CD1c-positive myeloid dendritic cell (primary cell): Measurements from ENCODE around the gene LGALS12.
"Not testable (repeated sequence)": the region's sequence is repeated elsewhere in the genome, so short reads cannot be mapped to it uniquely, and the experiment has no call there.

ENCODE experiments used
- DNase-seq: peaks from one replicate; pipeline ENCODE4 v3.0.0-alpha.2; 2016; ENCODE audit errors: extremely low spot score

Gene LGALS12

GRCh38 chr11:63504933-63505586 is 824 bp upstream of the LGALS12 start:
- DNase-seq = no peak

- no peak for DNase-seq
These were observed 992 bp downstream of the LGALS12 start for GRCh38 chr11:63506876-63507275.

DNA sequence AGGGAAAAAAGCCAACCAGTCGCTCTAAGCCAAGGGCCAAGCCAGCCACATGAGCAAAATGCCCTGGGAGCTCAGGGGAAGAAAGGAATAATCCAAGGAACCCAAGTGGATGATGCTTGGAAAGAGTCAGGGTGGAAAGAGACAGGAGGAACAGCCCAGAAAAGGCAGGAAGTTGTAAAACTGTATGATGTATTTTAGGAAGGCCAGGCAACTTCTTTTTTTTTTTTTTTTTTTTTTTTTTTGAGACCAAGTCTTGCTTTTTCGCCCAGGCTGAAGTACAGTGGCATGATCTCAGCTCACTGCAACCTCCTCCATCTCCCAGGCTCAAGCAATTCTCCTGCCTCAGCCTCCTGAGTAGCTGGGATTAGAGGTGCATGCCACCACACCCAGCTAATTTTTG is 1.6 kb downstream of the LGALS12 start:
- no peak for DNase-seq

DNA sequence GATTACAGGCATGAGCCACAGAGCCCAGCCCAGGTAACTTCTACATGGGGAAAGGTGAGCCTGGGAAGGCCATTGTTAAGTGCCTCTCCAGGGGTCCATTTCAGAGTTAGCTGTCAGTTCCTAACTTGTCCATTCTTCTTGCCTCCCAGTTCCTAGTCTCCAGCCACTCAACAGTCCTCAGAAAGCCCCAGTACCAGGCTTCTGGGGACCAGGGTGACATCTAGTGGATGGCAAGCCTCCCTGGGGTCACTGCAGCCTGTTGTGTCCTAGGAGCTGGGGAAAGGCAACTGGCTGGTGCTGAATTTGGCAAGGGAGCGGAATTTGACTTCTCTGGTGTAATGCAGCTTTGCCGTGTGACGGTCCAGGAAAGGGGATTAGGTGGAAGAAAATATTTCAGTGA is 2.1 kb downstream of the LGALS12 start:
- peak; percentile 43 for DNase-seq

DNA sequence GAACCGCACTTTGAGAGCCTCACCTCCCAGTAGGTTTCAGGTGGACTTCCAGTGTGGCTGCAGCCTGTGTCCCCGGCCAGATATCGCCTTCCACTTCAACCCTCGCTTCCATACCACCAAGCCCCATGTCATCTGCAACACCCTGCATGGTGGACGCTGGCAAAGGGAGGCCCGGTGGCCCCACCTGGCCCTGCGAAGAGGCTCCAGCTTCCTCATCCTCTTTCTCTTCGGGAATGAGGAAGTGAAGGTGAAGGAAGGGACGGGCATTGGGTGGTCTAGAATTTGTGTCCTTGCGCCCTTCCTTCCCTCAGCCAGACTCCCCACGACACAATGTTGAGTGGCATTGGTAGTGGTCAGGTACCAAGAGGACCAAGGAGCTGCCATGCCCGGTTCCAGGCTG is 2.9 kb downstream of the LGALS12 start:
- DNase-seq = peak; percentile 25

- DNase-seq = no peak
These were observed 4.6 kb downstream of the LGALS12 start for GRCh38 chr11:63510360-63511047.

GRCh38 chr11:63511048-63511748 is 5.3 kb downstream of the LGALS12 start:
- DNase-seq = no peak

- no peak for DNase-seq
These were observed 6.9 kb downstream of the LGALS12 start for GRCh38 chr11:63512816-63513215.

DNA sequence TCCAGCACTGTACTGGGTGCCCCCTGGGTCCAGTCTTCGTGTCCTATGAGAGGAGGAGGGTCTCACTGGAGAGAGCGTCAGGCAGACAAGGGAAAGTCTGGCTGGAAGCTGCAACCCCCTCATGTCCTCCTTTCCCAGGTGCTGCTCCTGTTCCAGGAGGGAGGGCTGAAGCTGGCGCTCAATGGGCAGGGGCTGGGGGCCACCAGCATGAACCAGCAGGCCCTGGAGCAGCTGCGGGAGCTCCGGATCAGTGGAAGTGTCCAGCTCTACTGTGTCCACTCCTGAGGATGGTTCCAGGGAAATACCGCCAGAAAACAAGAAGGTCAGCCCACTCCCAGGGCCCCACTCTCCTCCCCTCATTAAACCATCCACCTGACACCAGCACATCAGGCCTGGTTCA is 10.2 kb downstream of the LGALS12 start:
- no peak for DNase-seq

GRCh38 chr11:63517156-63517555 is 11.3 kb downstream of the LGALS12 start:
- DNase-seq = no peak

DNA sequence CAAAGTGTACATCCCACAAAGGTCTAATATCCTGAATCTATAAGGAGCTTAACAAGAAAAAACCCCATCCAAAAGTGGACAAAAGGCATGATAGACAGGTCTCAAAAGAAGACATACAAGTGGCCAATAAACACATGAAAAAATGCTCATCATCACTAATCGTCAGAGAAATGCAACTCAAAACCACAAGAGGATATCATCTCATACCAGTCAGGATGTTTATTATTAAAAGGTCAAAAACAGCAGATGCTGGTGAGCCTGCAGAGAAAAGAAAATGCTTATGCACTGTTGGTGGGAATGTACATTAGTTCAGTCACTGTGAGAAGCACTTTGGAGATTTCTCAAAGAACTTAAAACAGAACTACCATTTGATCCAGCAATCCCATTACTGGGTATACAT is 12.7 kb downstream of the LGALS12 start:
- no peak for DNase-seq

DNA sequence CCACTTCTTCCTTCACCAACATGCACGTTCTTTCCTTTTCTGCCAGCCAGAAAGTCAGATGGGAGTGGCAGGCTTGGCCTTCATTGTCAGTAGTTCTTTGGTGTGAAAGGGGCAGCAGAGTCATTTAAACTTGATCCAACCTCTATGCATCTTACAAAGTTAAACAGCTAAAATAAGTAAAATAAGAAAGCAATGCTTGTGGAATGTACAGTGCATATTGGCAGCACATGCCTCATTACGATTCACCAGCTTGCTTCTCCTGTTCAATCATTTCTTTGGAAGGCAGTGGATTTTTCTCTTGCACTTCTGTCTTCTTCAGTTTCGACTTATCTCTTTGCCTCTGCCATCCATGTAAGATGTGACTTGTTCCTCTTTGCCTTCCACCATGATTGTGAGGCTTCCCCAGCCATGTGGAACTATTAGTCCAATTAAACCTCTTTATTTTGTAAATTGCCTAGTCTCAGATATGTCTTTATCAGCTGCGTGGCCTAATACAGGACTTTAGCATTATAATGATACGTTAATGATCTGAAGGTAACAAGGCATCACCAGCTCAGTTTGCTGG is 14.8 kb downstream of the LGALS12 start:
- no peak for DNase-seq

GRCh38 chr11:63521896-63522295 is 16.0 kb downstream of the LGALS12 start:
- no peak for DNase-seq

- DNase-seq = no peak
These were observed 17.3 kb downstream of the LGALS12 start for GRCh38 chr11:63523151-63523550.

GRCh38 chr11:63527667-63528066 is 21.8 kb downstream of the LGALS12 start:
- no peak for DNase-seq

GRCh38 chr11:63528156-63528555 is 22.3 kb downstream of the LGALS12 start:
- not testable (repeated sequence) for DNase-seq

GRCh38 chr11:63528729-63529278 is 22.9 kb downstream of the LGALS12 start:
- DNase-seq = not testable (repeated sequence)

- not testable (repeated sequence) for DNase-seq
These were observed 23.5 kb downstream of the LGALS12 start for GRCh38 chr11:63529373-63529772.

- no peak for DNase-seq
These were observed 24.1 kb downstream of the LGALS12 start for GRCh38 chr11:63530021-63530420.

GRCh38 chr11:63531074-63531792 is 25.3 kb downstream of the LGALS12 start:
- peak; percentile 39 for DNase-seq

GRCh38 chr11:63532117-63532516 is 26.2 kb downstream of the LGALS12 start:
- DNase-seq = no peak
